Measurements from ENCODE around the gene TBX10. TPM values are rescaled to one million over a fixed set of nuclear protein-coding genes. Genes with fewer than 3 reads are reported as not detected.
"Not testable (repeated sequence)": the region's sequence is repeated elsewhere in the genome, so short reads cannot be mapped to it uniquely, and the experiment has no call there.

The TBX10 gene
- total RNA-seq, 1 experiment from 2014 or later = not detected

DNA sequence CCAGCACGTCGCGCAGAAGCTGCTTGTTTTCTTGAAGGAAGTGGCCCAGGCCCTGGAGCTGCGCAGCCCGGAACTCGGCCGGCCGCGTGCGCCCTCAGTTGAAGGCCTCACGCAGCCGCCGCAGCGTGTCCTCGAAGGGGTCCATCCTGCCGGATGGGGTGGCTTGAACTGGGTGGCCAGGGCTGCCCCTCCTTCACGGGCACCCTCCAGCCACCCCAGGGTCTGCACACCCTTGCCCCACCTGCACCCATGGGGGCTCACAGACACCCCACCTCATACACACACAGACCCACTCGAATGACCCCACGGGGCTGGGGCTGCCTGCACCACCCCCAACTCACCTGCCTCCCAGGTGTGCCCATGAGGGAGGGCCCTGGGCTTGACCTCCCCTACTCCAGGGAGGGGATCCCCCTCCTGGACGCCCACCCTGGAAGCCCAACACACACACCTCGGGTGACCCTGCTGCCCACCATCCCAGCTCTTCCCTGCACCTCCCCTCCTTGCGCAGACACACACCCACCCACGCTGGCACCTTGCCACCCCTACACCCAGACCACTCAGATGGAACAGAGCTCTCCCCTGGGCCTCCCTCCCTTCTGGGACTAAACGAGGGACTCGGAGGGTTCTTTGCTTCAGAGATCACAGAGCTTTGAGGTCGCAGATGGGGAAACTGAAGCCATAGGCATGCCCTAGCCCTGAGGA lies 28.1 kb upstream of the TBX10 start:
- no peak overlapping the region for H3K4me3 ChIP-seq
- H3K27me3 ChIP-seq = no peaks in the 10 kb centered on the region

DNA sequence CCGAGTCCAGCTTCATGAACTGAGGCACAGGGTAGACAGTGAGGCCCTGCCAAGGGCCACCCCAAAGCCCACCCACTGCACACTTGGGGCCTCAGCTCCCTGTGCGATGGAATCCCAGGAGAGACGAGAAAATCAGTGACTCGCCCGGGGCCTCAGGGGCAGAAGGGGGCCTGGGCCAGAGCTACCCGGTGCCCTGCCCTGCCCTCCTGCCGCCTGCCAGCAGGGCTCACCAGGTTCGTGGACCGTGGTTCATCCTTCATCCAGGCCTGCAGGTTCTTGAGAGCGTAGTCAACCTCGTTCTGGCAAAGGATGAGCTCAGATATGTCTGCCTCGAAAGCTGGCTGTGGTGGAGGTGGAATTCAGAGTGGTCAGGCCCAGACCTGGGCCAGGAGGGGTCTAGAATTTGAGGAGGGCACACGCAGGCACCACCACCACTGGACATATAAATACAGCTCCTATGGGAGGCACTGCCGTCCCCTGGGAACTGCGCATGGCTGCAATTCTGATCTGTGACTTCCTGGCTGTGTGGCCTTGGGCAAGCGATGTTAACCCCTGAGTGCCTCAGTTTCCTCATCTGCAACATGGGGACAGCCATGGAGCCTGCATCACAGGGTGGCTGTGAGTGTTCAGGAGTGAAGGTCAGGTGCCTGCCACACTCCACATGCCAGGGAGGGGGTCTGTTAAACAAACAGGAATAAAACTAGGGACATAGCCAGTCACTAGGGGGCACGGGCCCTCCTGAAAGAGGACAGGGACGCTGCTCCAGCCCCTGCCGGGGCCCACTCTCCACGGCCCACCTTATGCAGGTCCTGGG lies 27.3 kb upstream of the TBX10 start:
- no peaks in the 10 kb centered on the region for H3K4me1 ChIP-seq
- H3K9me3 ChIP-seq (replicated peaks) = no peaks in the 10 kb centered on the region
- no peaks in the 10 kb centered on the region for H3K36me3 ChIP-seq
- no peak overlapping the region for H3K27ac ChIP-seq
- no peak overlapping the region for H3K4me3 ChIP-seq
- H3K27me3 ChIP-seq = no peaks in the 10 kb centered on the region
- no peak for DNase-seq

More for the DNA sequence above, 28.1 kb upstream of the TBX10 start:
- no peak overlapping the region for H3K27ac ChIP-seq
- no peaks in the 10 kb centered on the region for H3K9me3 ChIP-seq (replicated peaks)
- H3K36me3 ChIP-seq = no peaks in the 10 kb centered on the region
- no peak for DNase-seq
- H3K4me1 ChIP-seq = no peaks in the 10 kb centered on the region

DNA sequence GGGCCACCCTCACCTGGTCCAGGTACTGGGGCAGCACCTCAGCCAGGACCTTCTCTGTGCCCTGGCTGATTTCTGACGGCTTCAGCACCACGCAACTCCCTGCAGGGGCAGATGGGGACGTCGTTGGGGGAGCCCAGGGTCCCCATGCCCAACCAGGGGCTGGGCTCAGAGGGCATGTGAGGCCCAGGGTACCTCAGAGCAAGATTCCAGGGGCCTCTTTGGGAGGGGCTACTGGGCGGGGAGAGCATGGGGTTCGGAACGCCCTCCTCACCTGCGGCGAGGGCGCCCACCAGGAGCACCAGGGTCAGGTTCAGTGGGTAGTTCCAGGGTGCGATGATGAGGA lies 26.7 kb upstream of the TBX10 start:
- H3K36me3 ChIP-seq = no peaks in the 10 kb centered on the region
- H3K4me1 ChIP-seq = no peaks in the 10 kb centered on the region
- H3K27me3 ChIP-seq = no peaks in the 10 kb centered on the region
- H3K27ac ChIP-seq = no peak overlapping the region
- no peaks in the 10 kb centered on the region for H3K9me3 ChIP-seq (replicated peaks)
- no peak overlapping the region for H3K4me3 ChIP-seq
- DNase-seq = no peak

DNA sequence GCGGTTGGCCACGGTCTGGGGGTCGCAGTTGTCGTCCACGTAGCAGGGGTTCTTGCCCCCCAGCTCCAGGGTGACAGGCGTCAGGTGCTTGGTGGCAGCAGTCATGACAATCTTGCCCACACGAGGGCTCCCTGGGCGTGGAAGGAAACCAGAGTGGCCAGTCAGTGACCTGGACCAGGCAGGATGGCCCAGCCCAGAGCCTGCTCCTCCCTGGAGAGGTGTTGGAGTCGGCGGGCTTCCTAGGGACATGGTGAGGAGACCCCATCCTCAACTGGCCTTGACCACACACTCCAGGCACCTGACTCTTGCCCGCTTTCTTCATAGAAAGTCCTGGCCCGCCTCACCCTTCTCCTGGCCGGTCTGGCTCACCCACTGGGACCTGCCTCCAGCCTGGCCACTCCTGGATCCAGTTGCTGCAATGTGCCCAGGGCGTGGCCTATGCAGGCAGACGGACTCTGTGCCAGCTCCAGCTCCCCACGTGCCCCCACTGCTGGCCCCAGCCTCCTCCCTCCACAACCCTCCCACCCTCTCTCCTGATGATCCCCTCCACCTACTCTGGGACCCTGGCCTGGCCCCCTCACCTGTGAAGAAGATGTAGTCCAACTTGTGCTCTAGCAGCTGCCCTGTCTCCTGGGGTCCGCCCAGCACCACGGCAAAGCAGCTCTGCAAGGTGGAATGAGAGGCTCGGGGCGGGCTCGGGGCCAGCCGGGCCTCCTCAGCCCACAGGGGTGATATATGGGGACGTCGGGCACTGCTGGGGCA lies 26.2 kb upstream of the TBX10 start:
- Histone ChIP-seq H3K4me3 (no peak overlapping the region), H3K9me3 (replicated peaks) (no peaks in the 10 kb centered on the region), H3K27ac (no peak overlapping the region), H3K27me3 (no peaks in the 10 kb centered on the region), H3K4me1 (no peaks in the 10 kb centered on the region), H3K36me3 (no peaks in the 10 kb centered on the region)
- no peak for DNase-seq

DNA sequence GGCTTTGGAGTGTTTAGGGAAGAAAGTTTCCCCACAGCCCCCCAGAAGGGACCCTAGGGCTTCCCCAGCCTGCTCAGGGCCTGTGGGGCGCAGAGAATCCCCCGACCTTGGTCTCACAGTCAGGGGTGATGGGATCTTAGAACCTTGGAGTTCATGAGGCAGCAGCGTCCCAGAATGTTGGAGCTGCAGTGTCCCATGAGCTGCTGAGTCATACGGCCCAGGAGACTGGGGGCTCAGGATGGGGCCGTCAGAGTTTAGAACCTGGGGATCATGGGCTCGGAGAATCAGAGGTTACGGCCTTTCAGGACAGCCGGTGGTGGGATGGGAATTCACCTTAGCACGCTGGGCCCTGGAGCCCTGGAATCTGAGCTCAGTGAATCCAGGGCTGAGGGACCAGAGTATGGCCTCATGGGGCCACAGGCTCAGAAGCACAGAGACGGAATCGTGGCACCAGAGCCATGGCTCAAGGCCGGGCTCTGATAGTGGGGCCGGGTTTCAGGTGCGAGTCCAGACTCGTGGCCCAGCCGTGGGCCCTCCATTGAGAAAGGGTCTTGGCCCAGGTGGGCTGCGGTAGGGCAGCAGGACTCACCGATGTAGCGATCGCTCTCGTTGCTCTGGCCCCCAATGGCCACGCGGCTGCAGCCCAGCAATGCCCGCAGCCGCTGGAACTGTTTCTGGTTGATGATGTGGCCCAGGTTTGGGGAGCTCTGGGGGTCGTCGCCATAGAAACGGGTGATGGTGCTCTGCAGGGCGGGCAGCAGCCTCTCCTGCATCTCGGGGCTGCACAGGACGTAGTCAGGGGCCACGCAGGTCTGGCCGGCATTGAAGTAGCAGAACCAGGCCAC lies 25.4 kb upstream of the TBX10 start:
- no peak for DNase-seq
- Histone ChIP-seq H3K4me1 (no peaks in the 10 kb centered on the region), H3K27me3 (no peaks in the 10 kb centered on the region), H3K9me3 (replicated peaks) (no peaks in the 10 kb centered on the region), H3K4me3 (no peak overlapping the region), H3K36me3 (no peaks in the 10 kb centered on the region), H3K27ac (no peak overlapping the region)

DNA sequence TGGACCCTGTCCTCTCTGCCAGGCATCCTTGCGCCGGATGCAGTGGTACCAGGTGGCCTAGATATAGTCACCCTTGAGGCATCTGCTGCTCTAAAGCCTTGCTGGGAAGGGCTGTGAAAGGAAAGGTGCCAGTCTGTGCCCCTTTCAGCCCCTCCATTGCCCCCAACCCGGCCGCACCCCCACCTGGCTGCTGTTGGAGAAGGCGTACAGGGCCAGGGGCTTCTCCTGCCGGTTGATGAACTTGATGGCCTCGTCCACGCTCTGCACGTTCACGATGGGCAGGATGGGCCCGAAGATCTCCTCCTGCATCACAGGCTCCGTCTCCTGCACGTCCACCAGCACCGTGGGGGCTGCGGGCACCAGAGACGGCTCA lies 24.6 kb upstream of the TBX10 start:
- Histone ChIP-seq H3K36me3 (no peaks in the 10 kb centered on the region), H3K9me3 (replicated peaks) (no peaks in the 10 kb centered on the region), H3K4me1 (peaks cover 1% of the 10 kb centered on the region), H3K4me3 (no peak overlapping the region), H3K27me3 (no peaks in the 10 kb centered on the region), H3K27ac (no peak overlapping the region)
- DNase-seq = no peak

DNA sequence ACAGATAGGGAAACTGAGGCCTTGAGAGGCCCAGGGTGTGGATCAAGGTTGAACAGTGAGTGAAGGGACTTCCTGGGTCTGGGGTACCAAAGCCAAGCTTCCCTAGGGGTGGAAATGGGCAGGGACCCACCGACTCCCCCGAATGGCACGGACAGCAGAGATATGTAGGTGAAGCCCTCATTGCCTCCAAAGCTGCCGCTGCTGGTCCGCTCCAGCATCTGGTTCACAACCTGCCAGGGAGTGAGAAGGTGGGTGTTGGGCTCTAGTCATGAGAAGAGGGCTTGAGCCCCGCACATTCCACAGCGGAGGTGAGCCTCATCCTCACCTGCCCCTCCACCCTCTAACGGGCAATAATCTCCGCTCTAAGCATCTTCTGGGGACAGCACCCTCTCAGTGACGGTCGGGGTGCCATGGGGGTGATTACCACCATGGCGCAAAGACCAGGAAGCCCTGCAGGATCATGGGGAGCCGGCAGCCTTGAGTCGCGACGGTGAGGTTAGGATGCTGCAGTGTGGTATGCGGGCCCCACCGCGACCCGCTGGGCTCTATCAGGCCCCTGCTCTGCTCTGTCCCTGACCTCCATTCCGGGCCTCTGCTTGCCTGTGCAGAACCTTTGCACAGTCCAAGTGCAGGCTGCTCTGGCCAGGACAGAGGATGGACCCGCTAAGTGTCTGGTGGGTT lies 24.1 kb upstream of the TBX10 start:
- H3K27ac ChIP-seq = no peak overlapping the region
- H3K9me3 ChIP-seq (replicated peaks) = no peaks in the 10 kb centered on the region
- DNase-seq = no peak
- H3K36me3 ChIP-seq = no peaks in the 10 kb centered on the region
- H3K4me1 ChIP-seq = peaks cover 6% of the 10 kb centered on the region
- no peak overlapping the region for H3K4me3 ChIP-seq
- H3K27me3 ChIP-seq = no peaks in the 10 kb centered on the region

DNA sequence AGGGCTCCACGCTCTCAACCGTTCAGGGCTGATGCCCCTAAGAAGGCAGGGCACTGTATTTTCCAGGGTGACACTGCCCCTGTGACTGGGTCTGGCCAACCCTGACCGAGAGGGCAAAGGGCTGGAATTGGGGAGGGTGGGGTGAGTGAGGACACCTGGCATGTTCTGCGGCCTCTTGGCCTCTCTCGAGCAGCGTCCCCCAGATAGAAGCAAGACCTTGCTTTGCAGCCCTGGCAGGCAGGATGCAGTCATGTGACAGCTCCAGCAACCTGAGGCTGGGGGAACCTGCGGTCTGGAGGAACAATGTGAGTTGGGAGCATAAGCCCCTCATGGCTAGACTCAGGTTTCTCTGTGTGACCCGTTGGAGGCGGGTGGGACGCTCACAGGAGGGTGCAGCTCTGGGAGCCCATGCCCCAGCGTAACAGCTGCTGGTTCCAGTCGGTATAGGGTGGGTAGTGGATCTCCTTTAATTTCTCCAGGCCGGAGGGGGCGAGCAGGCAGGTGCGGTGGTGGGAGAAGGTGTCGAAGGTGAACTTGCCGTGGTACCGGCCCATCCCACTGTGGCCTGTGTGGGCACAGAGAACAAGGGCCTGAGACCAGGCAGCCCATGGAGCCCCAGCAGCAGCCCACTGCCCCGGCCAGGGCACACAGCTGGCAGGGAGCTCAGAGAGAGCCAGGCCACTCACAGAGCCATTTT lies 23.4 kb upstream of the TBX10 start:
- Histone ChIP-seq H3K4me1 (peaks cover 7% of the 10 kb centered on the region), H3K27ac (no peak overlapping the region), H3K36me3 (no peaks in the 10 kb centered on the region), H3K9me3 (replicated peaks) (no peaks in the 10 kb centered on the region), H3K27me3 (no peaks in the 10 kb centered on the region), H3K4me3 (no peak overlapping the region)
- no peak for DNase-seq

DNA sequence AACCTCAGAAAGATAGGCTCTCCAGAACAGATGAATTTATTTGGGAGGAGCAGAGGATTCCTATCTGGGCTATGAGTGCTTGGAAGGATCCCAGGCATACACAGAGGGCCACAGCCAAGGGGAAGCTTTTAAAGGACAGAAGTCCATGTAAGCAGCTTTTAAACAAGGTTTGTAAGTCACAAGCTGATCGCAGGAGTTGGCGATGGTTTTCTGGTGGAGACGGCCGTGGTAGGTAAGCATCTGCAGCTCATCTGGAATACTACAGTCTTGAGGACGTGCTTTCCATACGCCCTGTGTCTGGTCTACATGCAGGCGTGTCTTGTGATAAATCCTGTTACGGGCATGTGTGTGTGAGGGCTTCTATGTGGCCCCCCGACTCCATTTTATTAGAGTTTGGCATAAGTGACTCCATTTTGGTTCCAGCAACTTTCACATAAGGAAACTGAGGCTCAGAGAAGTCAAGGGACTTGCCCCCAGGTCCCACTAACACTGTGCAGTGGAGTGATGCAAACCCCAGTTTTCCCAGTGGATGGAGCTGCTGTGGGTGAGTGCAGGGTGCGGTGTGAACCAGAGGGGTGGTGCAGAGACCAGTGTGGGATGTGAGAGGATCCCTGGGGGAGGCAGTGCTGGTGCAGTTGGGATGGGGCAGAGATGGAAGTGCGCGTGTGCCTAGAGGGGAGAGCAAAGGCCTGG lies 22.7 kb upstream of the TBX10 start:
- H3K4me1 ChIP-seq = peaks cover 7% of the 10 kb centered on the region
- 0 out of 2 replicates have a peak, but pooled peaks cover 4% of the 10 kb centered on the region for H3K9me3 ChIP-seq (replicated peaks)
- no peak for DNase-seq
- H3K27me3 ChIP-seq = no peaks in the 10 kb centered on the region
- H3K36me3 ChIP-seq = no peaks in the 10 kb centered on the region
- H3K27ac ChIP-seq = no peak overlapping the region
- H3K4me3 ChIP-seq = no peak overlapping the region

DNA sequence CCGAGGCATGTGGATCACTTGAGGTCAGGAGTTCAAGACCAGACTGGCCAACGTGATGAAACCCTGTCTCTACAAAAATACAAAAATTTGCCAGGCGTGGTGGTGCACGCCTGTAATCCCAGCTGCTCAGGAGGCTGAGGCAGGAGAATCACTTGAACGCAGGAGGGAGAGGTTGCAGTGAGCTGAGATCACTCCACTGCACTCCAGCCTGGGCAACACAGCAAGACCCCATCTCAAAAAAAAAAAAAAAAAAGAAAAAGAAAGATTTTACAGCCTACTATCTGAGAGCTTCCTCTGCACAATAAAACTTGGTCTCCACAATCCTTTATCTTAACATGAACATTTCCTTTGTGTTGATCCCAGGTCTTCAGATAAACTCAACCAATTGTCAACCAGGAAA lies 21.2 kb upstream of the TBX10 start:
- not testable (repeated sequence) for H3K36me3 ChIP-seq; H3K27ac ChIP-seq; H3K9me3 ChIP-seq (replicated peaks); DNase-seq; H3K4me1 ChIP-seq; H3K4me3 ChIP-seq; H3K27me3 ChIP-seq

DNA sequence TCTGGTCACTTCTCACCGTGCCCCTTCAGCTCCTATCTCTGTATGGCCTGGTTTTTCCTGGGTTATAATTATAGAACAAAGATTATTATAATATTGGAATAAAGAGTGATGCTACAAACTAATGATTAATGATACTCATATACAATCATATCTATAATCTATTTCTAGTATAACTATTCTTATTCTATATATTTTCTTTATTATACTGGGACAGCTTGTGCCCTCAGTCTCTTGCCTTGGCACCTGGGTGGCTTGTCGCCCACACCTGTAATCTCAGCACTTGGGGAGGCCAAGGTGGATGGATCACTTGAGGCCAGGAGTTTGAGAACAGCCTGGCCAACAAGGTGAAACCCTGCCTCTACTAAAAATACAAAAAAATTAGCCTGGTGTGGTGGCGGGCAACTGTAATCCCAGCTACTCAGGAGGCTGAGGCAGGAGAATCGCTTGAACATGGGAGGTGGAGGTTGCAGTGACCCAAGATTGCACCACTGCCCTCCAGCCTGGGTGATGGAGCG lies 20.1 kb upstream of the TBX10 start:
- not testable (repeated sequence) for DNase-seq

DNA sequence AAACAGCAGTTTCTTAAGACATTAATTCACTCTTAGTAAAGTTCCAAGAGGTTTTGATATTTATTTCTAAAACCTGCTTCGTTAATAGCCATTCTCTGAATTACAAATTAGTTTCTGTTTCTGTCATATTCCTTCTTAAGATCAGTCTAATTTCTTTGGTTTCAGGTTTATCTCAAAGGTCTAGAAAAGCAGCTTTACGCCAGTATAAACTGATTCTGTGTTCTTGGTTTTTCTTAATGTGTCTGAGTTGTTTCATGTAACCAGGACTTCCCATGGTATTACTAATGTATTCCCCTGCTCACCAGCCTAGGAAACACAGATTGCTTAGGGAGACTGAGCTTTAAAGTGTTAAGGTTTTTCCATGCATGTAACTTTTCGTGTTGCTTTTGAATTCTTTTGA lies 17.7 kb upstream of the TBX10 start:
- no peak for DNase-seq

More for the DNA sequence above, 20.1 kb upstream of the TBX10 start:
- not testable (repeated sequence) for H3K4me1 ChIP-seq; H3K4me3 ChIP-seq; H3K9me3 ChIP-seq (replicated peaks); H3K27ac ChIP-seq; H3K27me3 ChIP-seq; H3K36me3 ChIP-seq

More for the DNA sequence above, 17.7 kb upstream of the TBX10 start:
- no peaks in the 10 kb centered on the region for H3K27me3 ChIP-seq
- H3K36me3 ChIP-seq = no peaks in the 10 kb centered on the region
- peaks cover 7% of the 10 kb centered on the region for H3K4me1 ChIP-seq
- H3K27ac ChIP-seq = no peak overlapping the region
- 0 out of 2 replicates have a peak, but pooled peaks cover 10% of the 10 kb centered on the region for H3K9me3 ChIP-seq (replicated peaks)
- no peak overlapping the region for H3K4me3 ChIP-seq
